GM12878 (cell line): ENCODE measurements around the gene SEPHS1. TPM values are rescaled to one million over a fixed set of nuclear protein-coding genes. Genes with fewer than 3 reads are reported as not detected.
A peak's percentile ranks its signal among the peaks of the same experiment; 100 is the strongest.

ENCODE experiments used
- ATAC-seq: fragments of 200-7000 bp; cut with Tn5 transposase; 3 replicates; pipeline ENCODE4 v1.9.1; 2020; ENCODE audit warnings: mild to moderate bottlenecking, moderate library complexity
- BruUV-seq: library from RNA; stranded (reverse); fragments of 400-500 nt; replicated peaks from 2 replicates; lab custom pipeline; 2021; lab: Mats Ljungman, UMichigan
- CTCF ChIA-PET: fragments of 300-600 bp; sonication (Branson Sonifier 250); formaldehyde crosslinking; extraction: SDS; loops from one replicate; lab custom pipeline; 2021; ENCODE audit warnings: inconsistent platforms; lab: Yijun Ruan, JAX
- POLR2A ChIA-PET: fragments of 350-600 bp; formaldehyde crosslinking; extraction: SDS; loops from one replicate; lab custom pipeline; 2021; ENCODE audit warnings: inconsistent platforms; lab: Charles Lee
- RAD21 ChIA-PET: fragments of 300-600 bp; sonication (Branson Sonifier 250); formaldehyde crosslinking; loops from one replicate; lab custom pipeline; 2023; ENCODE audit warnings: antibody characterized with exemption; ENCODE audit not compliant: unreplicated experiment; lab: Charles Lee
- SMC1A ChIA-PET: fragments of 300-600 bp; sonication (Branson Sonifier 250); formaldehyde crosslinking; loops from one replicate; lab custom pipeline; 2023; ENCODE audit not compliant: unreplicated experiment, uncharacterized antibody; lab: Charles Lee
- DNase-seq: peaks from one replicate; pipeline ENCODE4 v3.0.0-alpha.2; 2011; ENCODE audit warnings: low read depth, low spot score
- FAIRE-seq: peaks from 3 replicates; lab custom pipeline; 2011; peaks lifted over from hg19 to GRCh38; lab: Jason Lieb, UNC
- H2AFZ ChIP-seq: 2 replicates; pipeline ENCODE4 v1.6.0; 2011; ENCODE audit warnings: low read depth, low read length, control low read depth; ENCODE audit not compliant: control insufficient read depth
- H3K27ac ChIP-seq: 2 replicates; pipeline ENCODE4 v1.5.1; 2011; ENCODE audit warnings: control low read depth; ENCODE audit not compliant: control insufficient read depth, insufficient read depth
- H3K27me3 ChIP-seq, 2 experiments: replicated peaks in 1 of 2; 2 replicates each; pipeline versions ENCODE4 v1.6.0 to v1.6.1; 2011; ENCODE audit warnings: low read length in 1 of 2; ENCODE audit not compliant: control insufficient read depth in 2 of 2, insufficient read depth in 2 of 2
- H3K36me3 ChIP-seq, 2 experiments: 2 replicates each; pipeline ENCODE4 v1.5.1; 2011; ENCODE audit warnings: low read length in 1 of 2; ENCODE audit not compliant: control insufficient read depth in 2 of 2, insufficient read depth in 2 of 2
- H3K4me1 ChIP-seq: 2 replicates; pipeline ENCODE4 v1.6.1; 2011; ENCODE audit warnings: mild to moderate bottlenecking, low read length, moderate library complexity, mixed read lengths; ENCODE audit not compliant: control insufficient read depth, insufficient read depth
- H3K4me2 ChIP-seq: 2 replicates; pipeline ENCODE4 v1.6.0; 2011; ENCODE audit warnings: control low read depth; ENCODE audit not compliant: control insufficient read depth, insufficient read depth
- H3K4me3 ChIP-seq: fragments of 200-600 bp; sonication (generic); 2 replicates; pipeline ENCODE4 v1.5.1; 2016
- H3K79me2 ChIP-seq: 2 replicates; pipeline ENCODE4 v1.6.0; 2011; ENCODE audit warnings: low read length; ENCODE audit not compliant: control insufficient read depth, insufficient read depth
- H3K9ac ChIP-seq: 2 replicates; pipeline ENCODE4 v1.8.0; 2011; ENCODE audit warnings: low read length, control low read depth, mixed read lengths; ENCODE audit not compliant: control insufficient read depth, insufficient read depth
- H3K9me3 ChIP-seq: replicated peaks from 3 replicates; pipeline ENCODE4 v1.5.1; 2011; ENCODE audit warnings: mild to moderate bottlenecking, low read length; ENCODE audit not compliant: control insufficient read depth, insufficient read depth
- H4K20me1 ChIP-seq: 2 replicates; pipeline ENCODE4 v1.6.0; 2011; ENCODE audit not compliant: control insufficient read depth, insufficient read depth
- ATF7 ChIP-seq: fragments of 450-650 bp; IDR thresholded peaks from 2 replicates; pipeline ENCODE4 v1.6.1; 2016; ENCODE audit warnings: low read depth, mild to moderate bottlenecking
- BACH1 ChIP-seq: fragments of 450-650 bp; IDR thresholded peaks from 2 replicates; pipeline ENCODE4 v1.6.1; 2017; ENCODE audit warnings: mild to moderate bottlenecking, borderline replicate concordance
- BHLHE40 ChIP-seq, 2 experiments: fragments of 450-650 bp in 1 of 2; IDR thresholded peaks; 2 replicates each; pipeline ENCODE4 v1.6.1; 2011 to 2017; ENCODE audit warnings: low read depth in 2 of 2, borderline replicate concordance in 1 of 2, improper control_type of control experiment in 1 of 2, low read length in 1 of 2, mild to moderate bottlenecking in 1 of 2
- CREM ChIP-seq: IDR thresholded peaks from 2 replicates; pipeline ENCODE4 v1.6.1; 2014; ENCODE audit warnings: antibody characterized with exemption, low read depth
- EGR1 ChIP-seq, 2 experiments: IDR thresholded peaks; 1 replicate in 1 of 2; 2 replicates in 1 of 2; pipeline ENCODE4 v1.6.1; 2011 to 2012; ENCODE audit warnings: low read depth in 2 of 2, low read length in 2 of 2, borderline replicate concordance in 1 of 2, mild to moderate bottlenecking in 1 of 2, moderate library complexity in 1 of 2
- GABPA ChIP-seq: IDR thresholded peaks from 2 replicates; pipeline ENCODE4 v1.6.1; 2014; ENCODE audit warnings: antibody characterized with exemption, low read depth, mild to moderate bottlenecking, inconsistent platforms
- KLF5 ChIP-seq: fragments of 450-650 bp; IDR thresholded peaks from 2 replicates; pipeline ENCODE4 v1.6.1; 2014; ENCODE audit warnings: mild to moderate bottlenecking; ENCODE audit not compliant: partially characterized antibody
- LARP7 ChIP-seq: fragments of 450-650 bp; IDR thresholded peaks from 2 replicates; pipeline ENCODE4 v1.6.1; 2017; ENCODE audit warnings: mild to moderate bottlenecking
- NFYA ChIP-seq: IDR thresholded peaks from 2 replicates; pipeline ENCODE4 v1.6.1; 2011; ENCODE audit warnings: low read depth, mild to moderate bottlenecking, low read length, improper control_type of control experiment, borderline replicate concordance
- NR2C1 ChIP-seq: fragments of 450-650 bp; IDR thresholded peaks from 2 replicates; pipeline ENCODE4 v1.6.1; 2017; ENCODE audit warnings: antibody characterized with exemption, mild to moderate bottlenecking, moderate library complexity
- NR2F1 ChIP-seq: fragments of 450-650 bp; conservative IDR thresholded peaks from 2 replicates; pipeline ENCODE4 v1.6.1; 2017; ENCODE audit warnings: mild to moderate bottlenecking
- PML ChIP-seq: IDR thresholded peaks from 2 replicates; pipeline ENCODE4 v1.6.1; 2012; ENCODE audit warnings: low read length, inconsistent platforms
- RELA ChIP-seq: fragments of 450-650 bp; IDR thresholded peaks from 2 replicates; pipeline ENCODE4 v1.8.0; 2014; ENCODE audit warnings: borderline replicate concordance; ENCODE audit not compliant: partially characterized antibody
- SIN3A ChIP-seq: IDR thresholded peaks from 2 replicates; pipeline ENCODE4 v1.6.1; 2012; ENCODE audit warnings: low read depth, low read length, improper control_type of control experiment
- SMARCA5 ChIP-seq: fragments of 450-650 bp; IDR thresholded peaks from 2 replicates; pipeline ENCODE4 v1.6.1; 2017; ENCODE audit warnings: mild to moderate bottlenecking
- SRF ChIP-seq, 2 experiments: IDR thresholded peaks; 2 replicates each; pipeline ENCODE4 v1.6.1; 2011; ENCODE audit warnings: low read depth in 2 of 2, low read length in 2 of 2, mild to moderate bottlenecking in 1 of 2, moderate library complexity in 1 of 2
- TARDBP ChIP-seq: IDR thresholded peaks from 2 replicates; pipeline ENCODE4 v1.6.1; 2016; ENCODE audit warnings: borderline replicate concordance
- YY1 ChIP-seq: IDR thresholded peaks from 2 replicates; pipeline ENCODE4 v1.6.1; 2011; ENCODE audit warnings: low read depth, mild to moderate bottlenecking, low read length
- WGBS: methylation state at CpG from one replicate; pipeline ENCODE4 v1.1.6; 2016; ENCODE audit warnings: low lambda C conversion rate; ENCODE audit not compliant: insufficient replicate concordance, insufficient coverage; ENCODE audit errors: missing lambda C conversion rate; 5-methylcytosine and 5-hydroxymethylcytosine counted together
- in situ Hi-C: fragments of 300-500 bp; cut with MboI; formaldehyde crosslinking; loops from 9 replicates; pipeline ENCODE4 v1.14.3; 2018; ENCODE audit warnings: mixed read lengths
- intact Hi-C: fragments of 100-400 bp; cut with micrococcal nuclease; formaldehyde crosslinking; loops from one replicate; pipeline ENCODE4 v1.14.2; 2022; ENCODE audit not compliant: unreplicated experiment
- polyA plus RNA-seq, 11 experiments: library from polyadenylated mRNA; depleted of rRNA in 4 of 11; unstranded in 6 of 11; stranded (reverse) in 5 of 11; fragments of >200 nt; fragmentation: Nextera tagmentation in 4 of 11; fragmentation: Illumina TruSeq in 1 of 11; extraction: Ambion mirVana in 4 of 11; extraction: Trizol in 1 of 11; gene quantifications; 1 replicate in 1 of 11; 2 replicates in 10 of 11; pipeline versions ENCODE4 v1.2.1 to v1.2.3, GENCODE V29; 2011 to 2016; ENCODE audit warnings: inconsistent platforms in 2 of 11, missing spikeins in 2 of 11, low read depth in 1 of 11
- total RNA-seq, 4 experiments: library from RNA; depleted of rRNA in 3 of 4; stranded (reverse); fragments of >200 nt in 3 of 4; fragmentation: Illumina TruSeq in 1 of 4; extraction: Trizol in 1 of 4; gene quantifications; 2 replicates each; pipeline versions ENCODE4 v1.2.1 to v1.2.3, GENCODE V29; 2013 to 2021
- TF ChIP-seq, protein P1 (sequence below): fragments of 450-650 bp; conservative IDR thresholded peaks from 2 replicates; pipeline ENCODE4 v1.6.1; 2017; ENCODE audit warnings: mild to moderate bottlenecking, moderate library complexity
- TF ChIP-seq, protein P2 (sequence below): fragments of 450-650 bp; IDR thresholded peaks from 2 replicates; pipeline ENCODE4 v1.6.1; 2016; ENCODE audit warnings: mild to moderate bottlenecking, moderate library complexity, borderline replicate concordance

The SEPHS1 gene
- total and polyA plus RNA-seq, 10 of the 15 experiments (the other 5 are each of a cell fraction or from before 2014, with no cell fraction given), result 14.7 to 85.4 (median 48.5) TPM

DNA sequence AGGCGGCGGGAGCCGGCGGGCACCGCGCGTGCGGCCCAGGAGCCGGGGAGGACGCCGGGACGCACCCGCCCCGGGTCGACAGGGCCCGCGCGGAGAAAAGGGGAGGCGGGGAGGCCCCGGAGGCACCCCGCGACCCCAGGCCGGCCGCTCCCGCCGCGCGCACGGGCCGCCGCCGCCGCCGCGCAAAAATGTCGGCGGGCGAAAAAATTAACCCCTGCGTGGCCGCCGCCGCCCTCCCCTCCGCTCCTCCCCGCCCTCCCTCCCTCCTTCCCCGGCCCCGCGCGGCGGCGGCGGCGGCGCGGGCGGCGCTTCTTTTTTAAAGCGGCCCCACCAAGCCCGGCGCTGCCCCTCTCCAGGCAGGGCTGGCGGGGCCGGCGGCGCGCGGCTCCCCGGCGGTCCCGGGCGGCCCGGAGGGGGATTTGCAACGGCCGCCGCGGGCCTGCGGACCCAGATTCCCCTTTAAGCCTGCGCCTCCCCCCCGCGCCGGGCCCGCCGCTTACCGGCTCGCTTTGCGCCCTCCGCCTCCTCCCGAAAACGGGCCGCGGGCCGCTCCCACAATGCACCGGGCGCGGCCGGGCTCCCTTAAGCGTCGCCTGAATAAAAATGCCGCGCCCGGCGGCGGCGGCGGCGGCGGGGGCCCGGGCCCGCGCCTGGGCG lies 465 bp downstream of the SEPHS1 start:
- intact Hi-C loops (loop anchor here (5.0 kb wide), 1 partner anchor 245 kb away; the partner anchor contains the start of gene OPTN), in situ Hi-C loops (no loop called here)
- Histone ChIP-seq H3K4me2 (no peak overlapping the region), H3K36me3 (peaks cover 0 to 2% of the 10 kb centered on the region in 2 experiments; a peak in 1 of 4 replicates), H3K9ac (peak overlapping the region; percentile 82), H3K4me3 (no peak overlapping the region; the same call in 1 of the 2 replicates), H3K79me2 (peaks cover 47% of the 10 kb centered on the region), H3K27ac (peak overlapping the region; percentile 77), H3K9me3 (no peaks in the 10 kb centered on the region), H2AFZ (no peak overlapping the region; the same call in 1 of the 2 replicates), H3K4me1 (peaks cover 20% of the 10 kb centered on the region), H4K20me1 (no peaks in the 10 kb centered on the region), H3K27me3 (no peaks in the 10 kb centered on the region)
- no TSS peak for BruUV-seq
- ATAC-seq (peak; percentile 47), FAIRE-seq (no peak), DNase-seq (no peak)
- ChIA-PET SMC1A (no interaction called here), CTCF (no interaction called here), POLR2A (no interaction called here), RAD21 (no interaction called here)
- 1% methylated on average over 54 of the region's 109 CpGs for WGBS
- TF ChIP-seq NFYA, result no peak
- TF ChIP-seq RELA, result no peak
- 0 out of 2 replicates have a peak, but pooled peaks have one; percentile 33 for TF ChIP-seq TARDBP
- TF ChIP-seq ATF7, result no peak
- no peak for TF ChIP-seq PML
- 0 out of 2 replicates have a peak, but pooled peaks have one; percentile 12 for TF ChIP-seq CREM
- peak; percentile 4 to 89; a peak in 2 of 4 replicates for TF ChIP-seq BHLHE40 (IDR thresholded peaks at IDR 0.05; ENCODE audit: borderline replicate concordance in 1 of 2, low read depth in 2 of 2, low read length in 1 of 2)
- no peak for TF ChIP-seq SRF (IDR thresholded peaks at IDR 0.05; ENCODE audit: low read depth in 2 of 2, low read length in 2 of 2)
- 0 out of 2 replicates have a peak, but pooled peaks have one; percentile 8 for TF ChIP-seq BACH1
- no peak for TF ChIP-seq KLF5
- no peak for TF ChIP-seq SIN3A
- TF ChIP-seq, protein P1, sequence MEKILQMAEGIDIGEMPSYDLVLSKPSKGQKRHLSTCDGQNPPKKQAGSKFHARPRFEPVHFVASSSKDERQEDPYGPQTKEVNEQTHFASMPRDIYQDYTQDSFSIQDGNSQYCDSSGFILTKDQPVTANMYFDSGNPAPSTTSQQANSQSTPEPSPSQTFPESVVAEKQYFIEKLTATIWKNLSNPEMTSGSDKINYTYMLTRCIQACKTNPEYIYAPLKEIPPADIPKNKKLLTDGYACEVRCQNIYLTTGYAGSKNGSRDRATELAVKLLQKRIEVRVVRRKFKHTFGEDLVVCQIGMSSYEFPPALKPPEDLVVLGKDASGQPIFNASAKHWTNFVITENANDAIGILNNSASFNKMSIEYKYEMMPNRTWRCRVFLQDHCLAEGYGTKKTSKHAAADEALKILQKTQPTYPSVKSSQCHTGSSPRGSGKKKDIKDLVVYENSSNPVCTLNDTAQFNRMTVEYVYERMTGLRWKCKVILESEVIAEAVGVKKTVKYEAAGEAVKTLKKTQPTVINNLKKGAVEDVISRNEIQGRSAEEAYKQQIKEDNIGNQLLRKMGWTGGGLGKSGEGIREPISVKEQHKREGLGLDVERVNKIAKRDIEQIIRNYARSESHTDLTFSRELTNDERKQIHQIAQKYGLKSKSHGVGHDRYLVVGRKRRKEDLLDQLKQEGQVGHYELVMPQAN, result peak; percentile 64
- TF ChIP-seq GABPA, result no peak
- peak; percentile 69 for TF ChIP-seq LARP7
- TF ChIP-seq, protein P2, sequence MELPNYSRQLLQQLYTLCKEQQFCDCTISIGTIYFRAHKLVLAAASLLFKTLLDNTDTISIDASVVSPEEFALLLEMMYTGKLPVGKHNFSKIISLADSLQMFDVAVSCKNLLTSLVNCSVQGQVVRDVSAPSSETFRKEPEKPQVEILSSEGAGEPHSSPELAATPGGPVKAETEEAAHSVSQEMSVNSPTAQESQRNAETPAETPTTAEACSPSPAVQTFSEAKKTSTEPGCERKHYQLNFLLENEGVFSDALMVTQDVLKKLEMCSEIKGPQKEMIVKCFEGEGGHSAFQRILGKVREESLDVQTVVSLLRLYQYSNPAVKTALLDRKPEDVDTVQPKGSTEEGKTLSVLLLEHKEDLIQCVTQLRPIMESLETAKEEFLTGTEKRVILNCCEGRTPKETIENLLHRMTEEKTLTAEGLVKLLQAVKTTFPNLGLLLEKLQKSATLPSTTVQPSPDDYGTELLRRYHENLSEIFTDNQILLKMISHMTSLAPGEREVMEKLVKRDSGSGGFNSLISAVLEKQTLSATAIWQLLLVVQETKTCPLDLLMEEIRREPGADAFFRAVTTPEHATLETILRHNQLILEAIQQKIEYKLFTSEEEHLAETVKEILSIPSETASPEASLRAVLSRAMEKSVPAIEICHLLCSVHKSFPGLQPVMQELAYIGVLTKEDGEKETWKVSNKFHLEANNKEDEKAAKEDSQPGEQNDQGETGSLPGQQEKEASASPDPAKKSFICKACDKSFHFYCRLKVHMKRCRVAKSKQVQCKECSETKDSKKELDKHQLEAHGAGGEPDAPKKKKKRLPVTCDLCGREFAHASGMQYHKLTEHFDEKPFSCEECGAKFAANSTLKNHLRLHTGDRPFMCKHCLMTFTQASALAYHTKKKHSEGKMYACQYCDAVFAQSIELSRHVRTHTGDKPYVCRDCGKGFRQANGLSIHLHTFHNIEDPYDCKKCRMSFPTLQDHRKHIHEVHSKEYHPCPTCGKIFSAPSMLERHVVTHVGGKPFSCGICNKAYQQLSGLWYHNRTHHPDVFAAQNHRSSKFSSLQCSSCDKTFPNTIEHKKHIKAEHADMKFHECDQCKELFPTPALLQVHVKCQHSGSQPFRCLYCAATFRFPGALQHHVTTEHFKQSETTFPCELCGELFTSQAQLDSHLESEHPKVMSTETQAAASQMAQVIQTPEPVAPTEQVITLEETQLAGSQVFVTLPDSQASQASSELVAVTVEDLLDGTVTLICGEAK, result no peak
- TF ChIP-seq NR2C1, result 0 out of 2 replicates have a peak, but pooled peaks have one; percentile 12
- peak in 1 of 2 experiments; percentile 15; a peak in 1 of 3 replicates for TF ChIP-seq EGR1 (IDR thresholded peaks at IDR 0.05; ENCODE audit: borderline replicate concordance in 1 of 2, low read depth in 2 of 2, low read length in 2 of 2)
- peak; percentile 67 for TF ChIP-seq YY1
- TF ChIP-seq NR2F1, result peak; percentile 68
- TF ChIP-seq SMARCA5, result 0 out of 2 replicates have a peak, but pooled peaks have one; percentile 8
